Measurements from ENCODE around the gene HTT. TPM values are rescaled to one million over a fixed set of nuclear protein-coding genes. Genes with fewer than 3 reads are reported as not detected.

The HTT gene
- total RNA-seq, 1 donor from 2014 or later, result 20.0 TPM

GRCh38 chr4:3237266-3237665 is 162.8 kb downstream of the HTT start:
- no peak overlapping the region for H3K27ac ChIP-seq (replicated peaks)
- H3K27me3 ChIP-seq (ENCODE audit: low read depth), result no peaks in the 10 kb centered on the region
- no peaks in the 10 kb centered on the region for H3K9me3 ChIP-seq (replicated peaks)
- no peak overlapping the region for H3K4me3 ChIP-seq
- DNase-seq, result no peak
- peaks cover 3% of the 10 kb centered on the region for H3K4me1 ChIP-seq
- no peak for TF ChIP-seq CTCF (IDR thresholded peaks at IDR 0.05; ENCODE audit: borderline replicate concordance)
- intact Hi-C loops (cut with micrococcal nuclease), result no loop called here
- peaks cover 89% of the 10 kb centered on the region for H3K36me3 ChIP-seq

- Histone ChIP-seq H3K4me1 (peaks cover 3% of the 10 kb centered on the region), H3K9me3 (replicated peaks) (no peaks in the 10 kb centered on the region), H3K27me3 (ENCODE audit: low read depth) (no peaks in the 10 kb centered on the region), H3K36me3 (peaks cover 86% of the 10 kb centered on the region), H3K27ac (replicated peaks) (no peak overlapping the region), H3K4me3 (no peak overlapping the region)
- DNase-seq, result no peak
- intact Hi-C loops (cut with micrococcal nuclease), result no loop called here
- no peak for TF ChIP-seq CTCF (IDR thresholded peaks at IDR 0.05; ENCODE audit: borderline replicate concordance)
Measured at GRCh38 chr4:3237712-3238560, 163.5 kb downstream of the HTT start.

- DNase-seq, result no peak
- TF ChIP-seq CTCF (IDR thresholded peaks at IDR 0.05; ENCODE audit: borderline replicate concordance), result no peak
- intact Hi-C loops (cut with micrococcal nuclease), result no loop called here
- peaks cover 78% of the 10 kb centered on the region for H3K36me3 ChIP-seq
- no peaks in the 10 kb centered on the region for H3K27me3 ChIP-seq (ENCODE audit: low read depth)
- peaks cover 3% of the 10 kb centered on the region for H3K4me1 ChIP-seq
- no peak overlapping the region for H3K27ac ChIP-seq (replicated peaks)
- no peaks in the 10 kb centered on the region for H3K9me3 ChIP-seq (replicated peaks)
- no peak overlapping the region for H3K4me3 ChIP-seq
Measured at GRCh38 chr4:3238721-3239120, 164.2 kb downstream of the HTT start.

GRCh38 chr4:3239303-3239702 is 164.8 kb downstream of the HTT start:
- Histone ChIP-seq H3K27ac (replicated peaks) (no peak overlapping the region), H3K36me3 (peaks cover 73% of the 10 kb centered on the region), H3K4me1 (peaks cover 3% of the 10 kb centered on the region), H3K27me3 (ENCODE audit: low read depth) (no peaks in the 10 kb centered on the region), H3K9me3 (replicated peaks) (no peaks in the 10 kb centered on the region), H3K4me3 (no peak overlapping the region)
- no peak for TF ChIP-seq CTCF (IDR thresholded peaks at IDR 0.05; ENCODE audit: borderline replicate concordance)
- intact Hi-C loops (cut with micrococcal nuclease), result no loop called here
- DNase-seq, result no peak

- Histone ChIP-seq H3K27me3 (ENCODE audit: low read depth) (no peaks in the 10 kb centered on the region), H3K27ac (replicated peaks) (no peak overlapping the region), H3K9me3 (replicated peaks) (no peaks in the 10 kb centered on the region), H3K4me3 (no peak overlapping the region), H3K36me3 (peaks cover 64% of the 10 kb centered on the region), H3K4me1 (peaks cover 3% of the 10 kb centered on the region)
- intact Hi-C loops (cut with micrococcal nuclease), result no loop called here
- no peak for DNase-seq
- no peak for TF ChIP-seq CTCF (IDR thresholded peaks at IDR 0.05; ENCODE audit: borderline replicate concordance)
Measured at GRCh38 chr4:3239998-3240920, 165.8 kb downstream of the HTT start.
